GM12874 (cell line): Measurements from ENCODE around the gene GBX2.

Experiments
- TF ChIP-seq, protein P1 (sequence below): IDR thresholded peaks from 2 replicates; pipeline ENCODE4 v1.5.1; 2011; ENCODE audit warnings: low read depth, mild to moderate bottlenecking, control low read depth, low read length, moderate library complexity; ENCODE audit not compliant: insufficient read depth

Gene GBX2

DNA sequence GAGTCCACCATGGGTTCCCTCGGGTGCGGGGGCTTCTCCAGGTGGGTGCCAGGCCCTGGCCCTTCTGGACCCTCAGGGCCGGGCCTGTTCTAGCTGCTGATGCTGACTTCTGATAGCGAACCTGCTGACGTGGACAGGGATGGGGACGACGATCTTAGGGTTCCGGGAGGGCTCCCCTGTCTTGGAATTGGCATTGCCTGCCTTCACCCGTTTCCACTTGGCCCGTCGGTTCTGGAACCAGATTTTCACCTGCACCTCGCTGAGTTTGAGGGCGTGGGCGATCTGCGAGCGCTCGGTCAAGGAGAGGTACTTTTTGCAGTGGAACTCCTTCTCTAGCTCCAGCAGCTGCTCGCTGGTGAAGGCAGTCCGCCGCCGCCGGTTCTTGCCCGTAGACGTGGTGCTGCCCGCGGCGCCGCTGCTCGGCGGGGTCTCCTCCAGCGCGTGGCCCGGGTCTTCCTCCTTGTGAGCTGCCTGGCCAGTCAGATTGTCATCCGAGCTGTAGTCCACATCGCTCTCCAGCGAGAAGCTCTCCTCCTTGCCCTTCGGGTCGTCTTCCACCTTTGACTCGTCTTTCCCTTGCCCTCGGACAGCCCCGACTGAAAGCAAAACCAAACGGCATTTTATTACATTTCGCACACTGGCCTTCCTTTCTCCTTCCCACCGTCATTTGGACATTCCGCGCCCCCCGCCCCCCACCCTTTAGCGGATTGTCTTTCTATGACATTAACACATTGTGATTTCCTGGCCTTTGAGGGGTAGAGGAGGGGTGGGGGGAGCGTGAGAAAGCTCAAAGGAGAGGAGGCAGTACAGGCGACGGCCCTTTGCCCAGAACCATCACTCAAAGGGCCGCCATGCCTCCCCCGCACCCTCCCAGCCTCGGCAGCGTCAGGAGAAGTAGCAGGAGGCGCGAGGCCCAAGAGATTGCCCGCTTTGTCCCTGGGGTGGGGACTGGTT is 2.1 kb downstream of the GBX2 start:
- TF ChIP-seq, protein P1, sequence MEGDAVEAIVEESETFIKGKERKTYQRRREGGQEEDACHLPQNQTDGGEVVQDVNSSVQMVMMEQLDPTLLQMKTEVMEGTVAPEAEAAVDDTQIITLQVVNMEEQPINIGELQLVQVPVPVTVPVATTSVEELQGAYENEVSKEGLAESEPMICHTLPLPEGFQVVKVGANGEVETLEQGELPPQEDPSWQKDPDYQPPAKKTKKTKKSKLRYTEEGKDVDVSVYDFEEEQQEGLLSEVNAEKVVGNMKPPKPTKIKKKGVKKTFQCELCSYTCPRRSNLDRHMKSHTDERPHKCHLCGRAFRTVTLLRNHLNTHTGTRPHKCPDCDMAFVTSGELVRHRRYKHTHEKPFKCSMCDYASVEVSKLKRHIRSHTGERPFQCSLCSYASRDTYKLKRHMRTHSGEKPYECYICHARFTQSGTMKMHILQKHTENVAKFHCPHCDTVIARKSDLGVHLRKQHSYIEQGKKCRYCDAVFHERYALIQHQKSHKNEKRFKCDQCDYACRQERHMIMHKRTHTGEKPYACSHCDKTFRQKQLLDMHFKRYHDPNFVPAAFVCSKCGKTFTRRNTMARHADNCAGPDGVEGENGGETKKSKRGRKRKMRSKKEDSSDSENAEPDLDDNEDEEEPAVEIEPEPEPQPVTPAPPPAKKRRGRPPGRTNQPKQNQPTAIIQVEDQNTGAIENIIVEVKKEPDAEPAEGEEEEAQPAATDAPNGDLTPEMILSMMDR: no peak

DNA sequence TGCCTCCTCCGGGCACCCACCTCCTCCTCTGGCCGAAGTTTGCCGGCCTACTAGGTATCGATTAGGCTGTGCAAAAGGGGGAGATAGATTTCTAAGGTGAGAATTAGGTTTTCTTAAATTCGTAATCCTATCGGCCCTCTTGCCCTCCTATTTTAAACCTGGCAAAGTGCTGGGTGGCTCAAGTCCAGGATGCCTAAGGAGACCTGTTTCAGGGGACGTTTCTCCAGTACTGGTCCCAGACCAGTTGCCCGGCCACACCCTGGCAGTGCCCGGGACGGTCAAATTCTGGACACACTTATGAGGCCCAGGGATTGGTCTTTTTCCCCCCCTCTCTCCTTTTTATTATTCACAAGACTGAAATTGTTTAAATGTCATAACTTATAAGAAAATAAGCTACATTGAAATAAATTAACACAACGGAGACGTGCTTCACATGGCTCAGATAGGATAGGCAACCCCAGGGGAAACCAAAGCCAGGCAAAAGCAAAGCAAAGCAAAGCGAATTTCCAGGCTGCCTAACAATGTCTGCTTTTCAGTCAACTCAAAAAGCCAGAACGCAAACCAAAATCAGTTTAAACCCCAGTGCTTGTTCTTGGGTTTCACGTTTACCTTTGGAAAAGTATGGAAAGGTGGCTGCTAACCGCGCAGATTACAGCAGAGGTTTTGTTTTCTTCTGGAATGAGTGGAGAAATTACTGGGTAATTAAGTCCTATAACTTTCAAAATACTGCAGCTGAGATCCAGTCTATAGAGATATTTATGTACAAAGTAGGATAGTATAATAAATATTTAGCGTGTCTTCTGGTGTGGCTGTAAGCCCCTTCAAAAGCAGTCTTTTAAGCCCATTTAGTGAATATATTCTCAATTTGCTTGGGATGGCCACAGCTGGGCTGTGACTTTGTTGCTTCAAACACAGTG is 3.0 kb downstream of the GBX2 start:
- TF ChIP-seq, protein P1: no peak

DNA sequence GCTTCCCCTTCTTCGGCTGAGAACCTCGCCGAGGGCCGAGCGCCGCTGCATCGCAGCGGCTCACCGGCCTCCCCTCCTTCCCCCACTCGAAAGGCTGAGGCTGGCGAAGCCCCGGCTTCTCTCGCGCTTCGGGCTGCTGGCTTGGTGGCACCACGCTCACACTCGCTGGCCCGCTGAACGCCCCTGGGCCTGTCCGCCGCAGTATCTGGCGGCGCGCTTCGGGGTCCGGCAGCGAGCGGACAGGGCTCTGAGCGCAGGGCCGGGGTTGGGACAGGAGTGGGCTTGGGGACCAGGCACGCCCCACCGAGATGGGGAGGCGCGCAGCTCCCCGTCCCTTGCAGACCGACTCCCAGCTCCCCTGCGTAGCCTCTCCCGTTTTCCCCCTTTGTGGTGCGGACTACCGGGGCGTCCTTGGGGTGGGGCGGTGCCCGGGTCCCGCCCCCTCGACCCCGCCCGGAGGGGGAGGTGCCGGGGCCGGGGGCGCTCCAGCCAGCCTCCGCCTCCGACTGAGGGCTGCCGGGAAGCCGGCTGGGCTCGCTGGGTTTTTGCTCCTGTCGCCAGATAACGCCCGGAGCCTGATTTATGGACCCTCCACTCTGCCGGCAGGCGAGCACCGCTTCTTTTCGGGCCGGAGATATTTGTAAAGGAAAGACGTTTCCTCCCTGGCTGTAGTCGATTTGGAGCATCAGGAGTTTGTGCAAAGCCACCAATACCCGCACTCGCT is 3.8 kb downstream of the GBX2 start:
- TF ChIP-seq, protein P1: no peak

DNA sequence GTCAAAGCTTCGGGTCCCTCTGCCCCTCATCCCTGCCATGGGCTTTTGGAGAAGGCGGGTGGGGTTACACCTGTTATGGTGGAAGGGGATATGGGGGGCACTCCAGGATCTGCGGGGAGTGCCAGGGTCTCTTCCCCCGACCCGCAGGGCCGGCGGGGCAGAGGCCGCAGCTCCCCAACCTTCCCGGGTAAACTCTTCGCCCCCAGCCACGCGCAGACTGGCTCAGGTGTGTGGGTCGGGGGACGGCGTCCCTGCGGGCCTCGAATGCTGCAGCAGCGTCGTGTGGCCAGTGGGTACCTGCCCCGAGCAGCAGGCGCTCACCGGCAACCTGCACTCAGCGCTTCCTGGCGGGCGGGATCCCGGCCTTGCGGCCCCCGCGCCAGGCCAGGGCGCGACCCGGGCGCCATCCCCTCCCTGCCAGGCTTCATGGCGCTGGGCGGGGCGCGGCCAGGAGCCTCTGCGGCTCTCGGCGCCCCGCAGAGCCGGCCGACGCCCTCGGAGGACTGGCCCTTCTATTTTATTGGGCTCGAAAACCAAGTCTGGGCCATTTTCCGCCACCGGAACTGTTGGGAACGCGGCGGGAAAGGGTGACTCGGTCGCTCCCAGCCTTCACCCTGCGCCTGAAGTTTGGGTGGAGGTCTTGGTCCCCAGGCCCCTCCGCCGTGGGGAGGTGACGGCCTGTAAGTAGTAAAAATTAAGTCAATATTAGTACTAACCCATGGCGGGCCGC is 4.5 kb downstream of the GBX2 start:
- TF ChIP-seq, protein P1: no peak

DNA sequence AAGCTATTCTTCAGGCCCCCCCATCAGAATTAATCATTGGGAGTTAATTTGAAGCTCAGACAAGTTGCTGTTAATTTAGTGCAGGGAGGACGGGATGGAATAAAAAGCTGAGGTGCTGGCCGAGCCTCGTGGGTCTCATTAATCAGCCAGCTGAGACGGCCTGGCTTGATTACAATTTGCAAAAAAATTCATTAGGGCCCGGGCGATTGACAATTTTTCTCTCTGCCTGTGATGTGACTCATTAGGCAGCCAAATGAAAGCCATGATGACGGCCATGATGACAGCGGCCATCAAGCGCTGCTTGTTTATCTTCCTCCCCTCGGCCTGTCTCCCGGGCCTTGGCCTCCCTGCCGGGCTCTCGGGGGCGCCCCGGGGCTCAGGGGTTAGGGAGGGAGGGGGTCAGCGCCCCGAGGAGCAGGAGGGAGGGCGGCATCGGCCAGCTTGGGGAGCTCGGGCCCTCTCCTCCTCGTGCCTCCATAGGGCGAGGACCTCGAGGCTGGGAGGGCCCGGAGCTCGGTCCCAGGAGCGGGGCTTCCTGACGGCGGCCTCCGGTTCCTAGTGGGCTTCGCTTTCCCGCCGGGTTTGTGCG is 5.2 kb downstream of the GBX2 start:
- TF ChIP-seq, protein P1: no peak

DNA sequence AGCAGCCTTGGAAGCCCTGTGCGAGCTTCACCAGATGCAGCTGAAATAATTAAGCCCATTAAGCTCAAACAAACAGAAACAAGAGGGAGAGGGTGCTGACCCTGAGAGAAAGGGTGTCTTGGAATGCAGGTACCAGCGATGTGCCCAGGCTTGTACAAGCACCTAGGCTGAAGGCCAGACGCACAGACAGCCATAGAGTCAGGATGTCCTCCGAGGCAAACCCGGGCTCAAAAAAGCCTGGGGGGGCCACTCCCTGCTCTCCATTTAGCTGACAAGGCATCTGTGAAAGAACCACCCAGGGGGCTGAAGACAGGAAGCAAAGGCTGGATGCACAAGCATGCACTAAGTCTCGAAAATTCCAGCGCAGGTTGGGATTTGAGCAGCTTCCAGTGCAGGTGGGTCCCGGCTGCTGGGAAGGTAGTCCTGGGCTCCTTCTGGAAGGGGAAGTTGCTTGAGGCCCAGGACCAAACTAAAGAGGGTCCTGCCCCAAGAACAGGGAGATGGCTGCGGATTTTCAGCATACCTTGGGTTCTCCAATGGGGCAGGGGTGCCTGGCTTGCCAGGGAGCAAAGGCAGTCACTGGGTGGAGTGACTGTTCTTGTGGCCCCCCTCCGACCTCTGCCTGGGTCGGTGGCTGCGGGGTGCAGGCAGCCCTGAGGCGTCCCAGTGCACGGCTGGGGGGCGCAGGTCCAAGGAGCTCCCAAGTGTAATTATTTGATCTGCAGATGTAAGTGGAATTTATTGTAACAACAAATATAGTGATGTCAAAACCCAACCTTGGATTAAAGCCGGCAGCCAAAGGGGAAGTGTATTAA is 5.9 kb downstream of the GBX2 start:
- TF ChIP-seq, protein P1: no peak
